H1 (cell line): Measurements from ENCODE around the gene ZMIZ1. TPM values are rescaled to one million over a fixed set of nuclear protein-coding genes. Genes with fewer than 3 reads are reported as not detected.

Experiments
- BRCA1 ChIP-seq: IDR thresholded peaks from 2 replicates; pipeline ENCODE4 v1.6.1; 2012; ENCODE audit warnings: low read depth, low read length, improper control_type of control experiment
- MAFK ChIP-seq: IDR thresholded peaks from 2 replicates; pipeline ENCODE4 v1.6.1; 2012; ENCODE audit warnings: low read depth, mild to moderate bottlenecking, improper control_type of control experiment, low read length
- polyA plus RNA-seq, 7 experiments: library from polyadenylated mRNA; depleted of rRNA in 3 of 7; stranded (reverse) in 5 of 7; unstranded in 2 of 7; fragments of >200 nt in 5 of 7; fragments of 200-250 nt in 2 of 7; gene quantifications; 1 replicate in 5 of 7; 2 replicates in 1 of 7; 4 replicates in 1 of 7; pipeline versions ENCODE4 v1.2.1 to v1.2.3, GENCODE V29; 2011 to 2013; ENCODE audit warnings: missing spikeins in 2 of 7, mixed read lengths in 2 of 7
- total RNA-seq: library from RNA; stranded (reverse); fragmentation: NEBNext Ultra II Directional; extraction: Animal tissue kit (Norgen Biotek cat#: 25700); gene quantifications from 2 replicates; pipeline ENCODE4 v1.2.1, GENCODE V29; 2021

The ZMIZ1 gene
- total and polyA plus RNA-seq, 2 of the 8 experiments (the other 6 are each of a cell fraction or from before 2014, with no cell fraction given): 8.1 to 28.0 TPM

GRCh38 chr10:79355420-79356017 is 286.8 kb downstream of the ZMIZ1 start (continued):
- TF ChIP-seq BRCA1 (no peak), MAFK (no peak)
